Smooth muscle cell (in vitro differentiated cells): ENCODE results near the gene ALK. TPM values are rescaled to one million over a fixed set of nuclear protein-coding genes. Genes with fewer than 3 reads are reported as not detected.

Source experiments
- DNase-seq: peaks from one replicate; lab custom pipeline; 2025; ENCODE audit not compliant: unreplicated experiment; lab: John Stamatoyannopoulos, UW
- H2AFZ ChIP-seq: fragments of 200-600 bp; sonication (generic); 2 replicates; pipeline ENCODE4 v1.6.0; 2016; ENCODE audit warnings: antibody characterized with exemption, low read depth, mild to moderate bottlenecking
- H3F3A ChIP-seq: fragments of 200-600 bp; sonication (generic); 2 replicates; pipeline ENCODE4 v1.6.0; 2017; ENCODE audit warnings: antibody characterized with exemption, low read depth
- H3K27ac ChIP-seq: fragments of 200-600 bp; sonication (generic); 2 replicates; pipeline ENCODE4 v1.5.1; 2016; ENCODE audit warnings: low read depth, mild to moderate bottlenecking
- H3K27me3 ChIP-seq: fragments of 200-600 bp; sonication (generic); 2 replicates; pipeline ENCODE4 v1.6.1; 2016; ENCODE audit warnings: low read depth, mild to moderate bottlenecking
- H3K36me3 ChIP-seq: fragments of 200-600 bp; sonication (generic); 2 replicates; pipeline ENCODE4 v1.5.1; 2016; ENCODE audit warnings: low read depth
- H3K4me1 ChIP-seq: fragments of 200-600 bp; sonication (generic); 2 replicates; pipeline ENCODE4 v1.5.1; 2016; ENCODE audit warnings: low read depth
- H3K4me2 ChIP-seq: fragments of 200-600 bp; sonication (generic); 2 replicates; pipeline ENCODE4 v1.6.0; 2016; ENCODE audit warnings: mild to moderate bottlenecking
- H3K4me3 ChIP-seq: fragments of 200-600 bp; sonication (generic); 2 replicates; pipeline ENCODE4 v1.5.1; 2016; ENCODE audit warnings: mild to moderate bottlenecking
- H3K79me2 ChIP-seq: fragments of 200-600 bp; sonication (generic); 2 replicates; pipeline ENCODE4 v1.6.0; 2016; ENCODE audit warnings: low read depth, mild to moderate bottlenecking
- H3K9ac ChIP-seq: fragments of 200-600 bp; sonication (generic); 2 replicates; pipeline ENCODE4 v1.6.0; 2016; ENCODE audit warnings: low read depth
- H3K9me3 ChIP-seq: fragments of 200-600 bp; sonication (generic); replicated peaks from 2 replicates; pipeline ENCODE4 v1.5.1; 2016; ENCODE audit warnings: low read depth
- H4K20me1 ChIP-seq: fragments of 200-600 bp; sonication (generic); 2 replicates; pipeline ENCODE4 v1.6.0; 2016; ENCODE audit warnings: low read depth
- WGBS: methylation state at CpG from one replicate; pipeline ENCODE4 v1.1.7; 2016; ENCODE audit warnings: low lambda C conversion rate; 5-methylcytosine and 5-hydroxymethylcytosine counted together
- polyA plus RNA-seq: library from polyadenylated mRNA; unstranded; fragments of >200 nt; fragmentation: Nextera tagmentation; extraction: Ambion mirVana; gene quantifications from 2 replicates; pipeline ENCODE4 v1.2.1, GENCODE V29; 2016
- total RNA-seq: library from RNA; depleted of rRNA; stranded (reverse); fragments of >200 nt; gene quantifications from 2 replicates; pipeline ENCODE4 v1.2.3, GENCODE V29; 2014
- TF ChIP-seq, protein P1 (sequence below): fragments of 200-600 bp; sonication (generic); IDR thresholded peaks from 2 replicates; pipeline ENCODE4 v1.5.1; 2017; ENCODE audit warnings: borderline replicate concordance, mild to moderate bottlenecking, antibody characterized with exemption; ENCODE audit not compliant: insufficient read depth, poor library complexity, severe bottlenecking

The ALK gene
- total and polyA plus RNA-seq, 2 experiments from 2014 or later: 0.13 to 0.19 TPM

- no peaks in the 10 kb centered on the region for H3K9me3 ChIP-seq
- TF ChIP-seq, protein P1, sequence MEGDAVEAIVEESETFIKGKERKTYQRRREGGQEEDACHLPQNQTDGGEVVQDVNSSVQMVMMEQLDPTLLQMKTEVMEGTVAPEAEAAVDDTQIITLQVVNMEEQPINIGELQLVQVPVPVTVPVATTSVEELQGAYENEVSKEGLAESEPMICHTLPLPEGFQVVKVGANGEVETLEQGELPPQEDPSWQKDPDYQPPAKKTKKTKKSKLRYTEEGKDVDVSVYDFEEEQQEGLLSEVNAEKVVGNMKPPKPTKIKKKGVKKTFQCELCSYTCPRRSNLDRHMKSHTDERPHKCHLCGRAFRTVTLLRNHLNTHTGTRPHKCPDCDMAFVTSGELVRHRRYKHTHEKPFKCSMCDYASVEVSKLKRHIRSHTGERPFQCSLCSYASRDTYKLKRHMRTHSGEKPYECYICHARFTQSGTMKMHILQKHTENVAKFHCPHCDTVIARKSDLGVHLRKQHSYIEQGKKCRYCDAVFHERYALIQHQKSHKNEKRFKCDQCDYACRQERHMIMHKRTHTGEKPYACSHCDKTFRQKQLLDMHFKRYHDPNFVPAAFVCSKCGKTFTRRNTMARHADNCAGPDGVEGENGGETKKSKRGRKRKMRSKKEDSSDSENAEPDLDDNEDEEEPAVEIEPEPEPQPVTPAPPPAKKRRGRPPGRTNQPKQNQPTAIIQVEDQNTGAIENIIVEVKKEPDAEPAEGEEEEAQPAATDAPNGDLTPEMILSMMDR: no peak
- no peak overlapping the region for H3K9ac ChIP-seq
- no peaks in the 10 kb centered on the region for H3F3A ChIP-seq
- no peak overlapping the region for H2AFZ ChIP-seq
- H3K27ac ChIP-seq: no peak overlapping the region
- 92% methylated on average over 5 of the region's 5 CpGs for WGBS
- no peak overlapping the region for H3K4me2 ChIP-seq
- no peaks in the 10 kb centered on the region for H3K79me2 ChIP-seq
- no peaks in the 10 kb centered on the region for H3K36me3 ChIP-seq
- no peak for DNase-seq
- H3K27me3 ChIP-seq: peaks cover 4% of the 10 kb centered on the region
- H3K4me1 ChIP-seq: no peaks in the 10 kb centered on the region
- no peak overlapping the region for H3K4me3 ChIP-seq
- no peaks in the 10 kb centered on the region for H4K20me1 ChIP-seq
These were observed 131.4 kb downstream of the ALK start for GRCh38 chr2:29789911-29790485.

GRCh38 chr2:29787473-29788465, 133.6 kb downstream of the ALK start:
- no peaks in the 10 kb centered on the region for H3K36me3 ChIP-seq
- H3K79me2 ChIP-seq: no peaks in the 10 kb centered on the region
- H3K4me3 ChIP-seq: no peak overlapping the region
- no peak overlapping the region for H2AFZ ChIP-seq
- H3F3A ChIP-seq: no peaks in the 10 kb centered on the region
- H3K4me1 ChIP-seq: no peaks in the 10 kb centered on the region
- TF ChIP-seq, protein P1: no peak
- no peaks in the 10 kb centered on the region for H3K9me3 ChIP-seq
- no peaks in the 10 kb centered on the region for H4K20me1 ChIP-seq
- WGBS: 82% methylated on average over 8 of the region's 8 CpGs
- no peak for DNase-seq
- H3K9ac ChIP-seq: no peak overlapping the region
- no peak overlapping the region for H3K27ac ChIP-seq
- H3K27me3 ChIP-seq: peaks cover 15% of the 10 kb centered on the region
- H3K4me2 ChIP-seq: no peak overlapping the region

DNA sequence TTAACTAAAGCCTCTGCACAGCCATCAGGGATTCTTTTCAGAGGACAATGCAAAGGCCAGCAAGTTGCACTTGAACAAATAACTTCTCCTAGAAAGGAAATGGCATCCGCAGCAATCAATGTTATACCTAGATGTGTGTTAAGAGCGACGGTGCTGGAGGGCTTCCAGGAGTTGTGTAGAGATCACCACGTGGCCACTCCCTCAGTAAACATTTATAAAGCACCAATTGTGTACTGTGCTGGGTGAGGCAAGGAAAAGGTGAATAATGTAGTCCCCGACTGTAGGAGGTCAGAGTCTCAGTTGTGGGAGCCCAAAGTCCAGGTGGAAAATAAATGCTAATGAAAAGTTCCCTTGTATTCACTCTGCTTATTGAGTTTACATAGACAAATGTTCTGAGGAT, 135.0 kb downstream of the ALK start:
- no peaks in the 10 kb centered on the region for H3F3A ChIP-seq
- H3K36me3 ChIP-seq: no peaks in the 10 kb centered on the region
- H3K9ac ChIP-seq: no peak overlapping the region
- no peaks in the 10 kb centered on the region for H3K79me2 ChIP-seq
- DNase-seq: no peak
- peaks cover 12% of the 10 kb centered on the region for H3K27me3 ChIP-seq
- no peaks in the 10 kb centered on the region for H3K9me3 ChIP-seq
- H4K20me1 ChIP-seq: no peaks in the 10 kb centered on the region
- TF ChIP-seq, protein P1: no peak
- WGBS: 91% methylated on average over 5 of the region's 5 CpGs
- no peaks in the 10 kb centered on the region for H3K4me1 ChIP-seq
- no peak overlapping the region for H3K4me3 ChIP-seq
- no peak overlapping the region for H2AFZ ChIP-seq
- H3K27ac ChIP-seq: no peak overlapping the region
- H3K4me2 ChIP-seq: no peak overlapping the region
